ENCODE measurements around the gene ERC1. TPM values are rescaled to one million over a fixed set of nuclear protein-coding genes. Genes with fewer than 3 reads are reported as not detected.
"Not testable (repeated sequence)": the region's sequence is repeated elsewhere in the genome, so short reads cannot be mapped to it uniquely, and the experiment has no call there.

The ERC1 gene
- total RNA-seq, 1 experiment from 2014 or later: 40.4 TPM

- Histone ChIP-seq H3K4me3 (ENCODE audit: low read depth in 2 of 2, low read length in 2 of 2) (no peak overlapping the region), H3K9me3 (ENCODE audit: control insufficient read depth, insufficient read depth, low read depth, low read length) (no peaks in the 10 kb centered on the region; the same call in 1 of the 2 replicates), H3K36me3 (ENCODE audit: control insufficient read depth, insufficient read depth, low read length) (no peaks in the 10 kb centered on the region; the same call in 1 of the 2 replicates), H3K27me3 (ENCODE audit: control insufficient read depth, insufficient read depth, low read length) (no peaks in the 10 kb centered on the region), H3K27ac (ENCODE audit: low read length) (no peak overlapping the region), H3K4me1 (ENCODE audit: control insufficient read depth, insufficient read depth, low read length) (peaks cover 13% of the 10 kb centered on the region)
- TF ChIP-seq SIN3A (IDR thresholded peaks at IDR 0.05; ENCODE audit: borderline replicate concordance, insufficient read depth, low read depth, low read length): no peak
- no peak for TF ChIP-seq POLR2AphosphoS5 (IDR thresholded peaks at IDR 0.05; ENCODE audit: low read depth, low read length)
- TF ChIP-seq, protein P1, sequence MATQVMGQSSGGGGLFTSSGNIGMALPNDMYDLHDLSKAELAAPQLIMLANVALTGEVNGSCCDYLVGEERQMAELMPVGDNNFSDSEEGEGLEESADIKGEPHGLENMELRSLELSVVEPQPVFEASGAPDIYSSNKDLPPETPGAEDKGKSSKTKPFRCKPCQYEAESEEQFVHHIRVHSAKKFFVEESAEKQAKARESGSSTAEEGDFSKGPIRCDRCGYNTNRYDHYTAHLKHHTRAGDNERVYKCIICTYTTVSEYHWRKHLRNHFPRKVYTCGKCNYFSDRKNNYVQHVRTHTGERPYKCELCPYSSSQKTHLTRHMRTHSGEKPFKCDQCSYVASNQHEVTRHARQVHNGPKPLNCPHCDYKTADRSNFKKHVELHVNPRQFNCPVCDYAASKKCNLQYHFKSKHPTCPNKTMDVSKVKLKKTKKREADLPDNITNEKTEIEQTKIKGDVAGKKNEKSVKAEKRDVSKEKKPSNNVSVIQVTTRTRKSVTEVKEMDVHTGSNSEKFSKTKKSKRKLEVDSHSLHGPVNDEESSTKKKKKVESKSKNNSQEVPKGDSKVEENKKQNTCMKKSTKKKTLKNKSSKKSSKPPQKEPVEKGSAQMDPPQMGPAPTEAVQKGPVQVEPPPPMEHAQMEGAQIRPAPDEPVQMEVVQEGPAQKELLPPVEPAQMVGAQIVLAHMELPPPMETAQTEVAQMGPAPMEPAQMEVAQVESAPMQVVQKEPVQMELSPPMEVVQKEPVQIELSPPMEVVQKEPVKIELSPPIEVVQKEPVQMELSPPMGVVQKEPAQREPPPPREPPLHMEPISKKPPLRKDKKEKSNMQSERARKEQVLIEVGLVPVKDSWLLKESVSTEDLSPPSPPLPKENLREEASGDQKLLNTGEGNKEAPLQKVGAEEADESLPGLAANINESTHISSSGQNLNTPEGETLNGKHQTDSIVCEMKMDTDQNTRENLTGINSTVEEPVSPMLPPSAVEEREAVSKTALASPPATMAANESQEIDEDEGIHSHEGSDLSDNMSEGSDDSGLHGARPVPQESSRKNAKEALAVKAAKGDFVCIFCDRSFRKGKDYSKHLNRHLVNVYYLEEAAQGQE (IDR thresholded peaks at IDR 0.05; ENCODE audit: insufficient read depth in 1 of 2, low read depth in 2 of 2, low read length in 1 of 2): no peak
- TF ChIP-seq TCF7L2 (IDR thresholded peaks at IDR 0.05; ENCODE audit: low read depth, low read length): no peak
- TF ChIP-seq CTCF (IDR thresholded peaks at IDR 0.05): no peak
- intact Hi-C loops (cut with micrococcal nuclease; ENCODE audit: unreplicated experiment) (no loop called here), in situ Hi-C loops (cut with HindIII; ENCODE audit: low pct_unique_long_range_greater_than_20kb, low sequenced_read_pairs) (no loop called here)
- CTCF ChIA-PET: no interaction called here
- no peak for DNase-seq (ENCODE audit: low read depth, low spot score)
- BruUV-seq (replicated peaks): no TSS peak
- POLR2A ChIA-PET: no interaction called here
- no peak for ATAC-seq
Observed at GRCh38 chr12:1313906-1314305, 322.9 kb downstream of the ERC1 start.

DNA sequence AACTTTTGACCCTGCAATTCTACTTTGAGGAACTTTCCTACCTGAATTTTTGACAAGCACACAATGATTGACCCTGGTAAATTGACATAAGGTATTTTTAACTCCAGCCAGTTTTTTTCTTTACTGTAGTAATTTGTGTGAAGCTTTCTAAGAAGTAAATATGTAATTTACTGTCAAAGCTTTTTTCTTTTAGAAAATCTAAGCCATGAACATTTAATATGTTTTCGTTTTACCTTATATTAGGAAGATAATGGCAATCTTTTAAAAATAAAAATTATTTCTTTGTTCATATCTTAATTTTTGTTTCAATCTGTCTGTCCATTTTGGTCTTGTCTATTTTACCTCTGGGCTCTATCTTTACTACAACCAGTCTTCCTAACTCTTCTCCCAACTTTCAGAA lies 323.5 kb downstream of the ERC1 start:
- POLR2A ChIA-PET: no interaction called here
- Histone ChIP-seq H3K36me3 (ENCODE audit: control insufficient read depth, insufficient read depth, low read length) (no peaks in the 10 kb centered on the region; the same call in 1 of the 2 replicates), H3K4me1 (ENCODE audit: control insufficient read depth, insufficient read depth, low read length) (peaks cover 19% of the 10 kb centered on the region), H3K27ac (ENCODE audit: low read length) (0 out of 2 replicates have a peak overlapping the region, but pooled peaks have one; percentile 13), H3K9me3 (ENCODE audit: control insufficient read depth, insufficient read depth, low read depth, low read length) (no peaks in the 10 kb centered on the region; the same call in 1 of the 2 replicates), H3K27me3 (ENCODE audit: control insufficient read depth, insufficient read depth, low read length) (no peaks in the 10 kb centered on the region), H3K4me3 (ENCODE audit: low read depth in 2 of 2, low read length in 2 of 2) (no peak overlapping the region)
- CTCF ChIA-PET: no interaction called here
- no TSS peak for BruUV-seq (replicated peaks)
- intact Hi-C loops (cut with micrococcal nuclease; ENCODE audit: unreplicated experiment) (no loop called here), in situ Hi-C loops (cut with HindIII; ENCODE audit: low pct_unique_long_range_greater_than_20kb, low sequenced_read_pairs) (no loop called here)
- ATAC-seq (no peak), DNase-seq (ENCODE audit: low read depth, low spot score) (no peak)
- TF ChIP-seq SIN3A (IDR thresholded peaks at IDR 0.05; ENCODE audit: borderline replicate concordance, insufficient read depth, low read depth, low read length) (no peak), TCF7L2 (IDR thresholded peaks at IDR 0.05; ENCODE audit: low read depth, low read length) (no peak), CTCF (IDR thresholded peaks at IDR 0.05) (no peak), POLR2AphosphoS5 (IDR thresholded peaks at IDR 0.05; ENCODE audit: low read depth, low read length) (no peak)
- TF ChIP-seq, protein P1 (IDR thresholded peaks at IDR 0.05; ENCODE audit: insufficient read depth in 1 of 2, low read depth in 2 of 2, low read length in 1 of 2): no peak

GRCh38 chr12:1316991-1317390 lies 326.0 kb downstream of the ERC1 start:
- Histone ChIP-seq H3K4me1 (ENCODE audit: control insufficient read depth, insufficient read depth, low read length) (peaks cover 19% of the 10 kb centered on the region), H3K27ac (ENCODE audit: low read length) (peak overlapping the region; percentile 89; the same call in 1 of the 2 replicates)
- BruUV-seq (replicated peaks); intact Hi-C loops (cut with micrococcal nuclease; ENCODE audit: unreplicated experiment); H3K9me3 ChIP-seq (ENCODE audit: control insufficient read depth, insufficient read depth, low read depth, low read length); DNase-seq (ENCODE audit: low read depth, low spot score); H3K36me3 ChIP-seq (ENCODE audit: control insufficient read depth, insufficient read depth, low read length); H3K27me3 ChIP-seq (ENCODE audit: control insufficient read depth, insufficient read depth, low read length); CTCF ChIA-PET; ATAC-seq; in situ Hi-C loops (cut with HindIII; ENCODE audit: low pct_unique_long_range_greater_than_20kb, low sequenced_read_pairs); H3K4me3 ChIP-seq (ENCODE audit: low read depth in 2 of 2, low read length in 2 of 2): not testable (repeated sequence)
- POLR2A ChIA-PET: interaction anchor here (0.7 kb wide), 1 partner anchor 65 kb away, joined by 5 read pairs; no protein-coding TSS in a partner anchor
